Measurements from ENCODE around the gene MLXIP.

Gene MLXIP

GRCh38 chr12:122162976-122163375, 84.4 kb downstream of the MLXIP start:
- Histone ChIP-seq H3K36me3 (ENCODE audit: control insufficient read depth in 2 of 2, insufficient read depth in 1 of 2, low read length in 2 of 2) (no peaks in the 10 kb centered on the region), H3K27ac (ENCODE audit: extremely low read depth, low read depth, low read length) (no peak overlapping the region), H3K4me3 (ENCODE audit: low read depth, low read length) (no peak overlapping the region), H3K9me3 (ENCODE audit: control insufficient read depth, insufficient read depth, low read depth, low read length) (no peaks in the 10 kb centered on the region), H3K4me1 (ENCODE audit: control insufficient read depth, insufficient read depth, low read length) (no peaks in the 10 kb centered on the region)
- ChIA-PET POLR2A (no interaction called here), CTCF (no interaction called here)
- no peak for TF ChIP-seq ZNF837 (tag by site-specific recombination; IDR thresholded peaks at IDR 0.05)
- TF ChIP-seq ZNF211 (tag by site-specific recombination; IDR thresholded peaks at IDR 0.05; ENCODE audit: low read depth), result no peak
- no peak for TF ChIP-seq ZSCAN16 (tag by site-specific recombination; IDR thresholded peaks at IDR 0.05)
- TF ChIP-seq ZBTB49 (tag by site-specific recombination; IDR thresholded peaks at IDR 0.05; ENCODE audit: low read depth), result no peak
- no peak for TF ChIP-seq ZNF777 (tag by site-specific recombination; IDR thresholded peaks at IDR 0.05; ENCODE audit: borderline replicate concordance)
- TF ChIP-seq ZNF585B (tag by site-specific recombination; IDR thresholded peaks at IDR 0.05), result no peak

- Histone ChIP-seq H3K4me3 (ENCODE audit: low read depth, low read length) (no peak overlapping the region), H3K27ac (ENCODE audit: extremely low read depth, low read depth, low read length) (no peak overlapping the region), H3K36me3 (ENCODE audit: control insufficient read depth in 2 of 2, insufficient read depth in 1 of 2, low read length in 2 of 2) (no peaks in the 10 kb centered on the region), H3K4me1 (ENCODE audit: control insufficient read depth, insufficient read depth, low read length) (no peaks in the 10 kb centered on the region), H3K9me3 (ENCODE audit: control insufficient read depth, insufficient read depth, low read depth, low read length) (no peaks in the 10 kb centered on the region)
- ChIA-PET POLR2A (no interaction called here), CTCF (interaction anchor here (0.6 to 1.2 kb wide), 5 partner anchors 18 to 112 kb away, joined by 3 read pairs; no protein-coding TSS in a partner anchor)
- TF ChIP-seq ZNF629 (tag by site-specific recombination; IDR thresholded peaks at IDR 0.05) (no peak), ZNF843 (tag by site-specific recombination; IDR thresholded peaks at IDR 0.05) (no peak), ZBTB20 (tag by site-specific recombination; IDR thresholded peaks at IDR 0.05) (peak; percentile 46; the same call in 1 of the 2 replicates), SCRT2 (tag by site-specific recombination; IDR thresholded peaks at IDR 0.05) (0 out of 2 replicates have a peak, but pooled peaks have one; percentile 20)
Observed at GRCh38 chr12:122166422-122167349, 88.1 kb downstream of the MLXIP start.

DNA sequence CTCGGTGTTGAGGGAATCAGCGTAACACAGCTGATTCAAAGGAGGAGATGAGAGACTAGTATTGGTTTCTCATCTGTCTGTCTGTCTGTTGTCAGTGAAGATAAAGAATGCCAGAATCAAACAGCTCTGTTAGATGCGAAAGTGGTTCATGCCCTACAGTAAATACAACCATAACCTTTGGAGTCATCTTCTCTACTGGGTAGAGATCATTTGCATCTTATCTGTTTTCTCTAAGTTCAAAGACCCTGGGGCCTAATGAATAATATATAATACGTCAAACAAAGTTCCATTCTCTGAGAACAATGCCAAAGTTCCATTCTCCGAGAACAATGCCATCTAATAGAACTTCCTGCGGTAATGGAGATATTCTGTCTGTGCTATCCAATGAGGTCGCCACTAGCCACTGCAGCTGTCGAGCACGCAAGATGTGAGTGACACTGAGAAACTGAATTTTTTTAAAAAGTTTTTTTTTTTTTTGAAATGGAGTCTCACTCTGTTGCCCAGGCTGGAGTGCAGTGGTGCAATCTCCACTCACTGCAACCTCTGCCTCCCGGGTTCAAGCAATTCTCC, 88.9 kb downstream of the MLXIP start:
- Histone ChIP-seq H3K9me3 (ENCODE audit: control insufficient read depth, insufficient read depth, low read depth, low read length) (no peaks in the 10 kb centered on the region), H3K4me3 (ENCODE audit: low read depth, low read length) (no peak overlapping the region), H3K27ac (ENCODE audit: extremely low read depth, low read depth, low read length) (no peak overlapping the region), H3K4me1 (ENCODE audit: control insufficient read depth, insufficient read depth, low read length) (no peaks in the 10 kb centered on the region), H3K36me3 (ENCODE audit: control insufficient read depth in 2 of 2, insufficient read depth in 1 of 2, low read length in 2 of 2) (no peaks in the 10 kb centered on the region)
- POLR2A ChIA-PET, result no interaction called here
- CTCF ChIA-PET, result interaction anchor here (0.9 to 1.2 kb wide), 4 partner anchors 22 to 113 kb away, joined by 3 read pairs; no protein-coding TSS in a partner anchor
- no peak for TF ChIP-seq ZNF391 (tag by site-specific recombination; IDR thresholded peaks at IDR 0.05; ENCODE audit: borderline replicate concordance, low read depth)
- no peak for TF ChIP-seq ZFP69B (tag by site-specific recombination; IDR thresholded peaks at IDR 0.05)
- TF ChIP-seq ZNF560 (tag by site-specific recombination; IDR thresholded peaks at IDR 0.05; ENCODE audit: borderline replicate concordance), result no peak
- no peak for TF ChIP-seq IKZF3 (tag by site-specific recombination; IDR thresholded peaks at IDR 0.05)
- no peak for TF ChIP-seq GLI4 (tag by site-specific recombination; IDR thresholded peaks at IDR 0.05)
- TF ChIP-seq ZNF16 (tag by site-specific recombination; IDR thresholded peaks at IDR 0.05; ENCODE audit: low read depth), result no peak
- no peak for TF ChIP-seq ZNF394 (tag by site-specific recombination; IDR thresholded peaks at IDR 0.05; ENCODE audit: borderline replicate concordance)
- no peak for TF ChIP-seq ZBTB6 (tag by site-specific recombination; IDR thresholded peaks at IDR 0.05)
- no peak for TF ChIP-seq ZBTB21 (tag by site-specific recombination; IDR thresholded peaks at IDR 0.05)
- TF ChIP-seq SP2 (tag by site-specific recombination; IDR thresholded peaks at IDR 0.05), result no peak
- TF ChIP-seq ZNF473 (tag by site-specific recombination; IDR thresholded peaks at IDR 0.05), result no peak

All from HEK293 (cell line).